B cell (primary cell): ENCODE results near the gene SHD. TPM values are rescaled to one million over a fixed set of nuclear protein-coding genes. Genes with fewer than 3 reads are reported as not detected.

Experiments
- ATAC-seq: fragments of 200-7000 bp; cut with Tn5 transposase; one replicate; pipeline ENCODE4 v1.10.0; 2021; ENCODE audit warnings: low read depth, mild to moderate bottlenecking, moderate number of reproducible peaks, moderate library complexity
- CTCF ChIA-PET: fragments of 350-600 bp; sonication (Branson Sonifier 250); formaldehyde crosslinking; loops from one replicate; lab custom pipeline; 2021; ENCODE audit warnings: antibody characterized with exemption, inconsistent platforms; lab: Charles Lee
- POLR2A ChIA-PET: fragments of 350-600 bp; sonication (Branson Sonifier 250); formaldehyde crosslinking; loops from one replicate; lab custom pipeline; 2021; ENCODE audit warnings: antibody characterized with exemption; lab: Charles Lee
- DNase-seq: peaks from one replicate; pipeline ENCODE4 v3.0.0; 2013
- H2AFZ ChIP-seq: 2 replicates; pipeline ENCODE4 v1.6.1; 2012; ENCODE audit warnings: mild to moderate bottlenecking, low read depth, low read length; ENCODE audit not compliant: insufficient read depth, poor library complexity, severe bottlenecking
- H3K27ac ChIP-seq, 2 donors: 1 replicate in 1 of 2; 2 replicates in 1 of 2; pipeline ENCODE4 v1.5.1; 2012 to 2013; ENCODE audit warnings: low read length in 2 of 2, mild to moderate bottlenecking in 2 of 2, moderate library complexity in 1 of 2
- H3K27me3 ChIP-seq, 4 experiments: fragments of 200-600 bp in 1 of 4; sonication (generic) in 1 of 4; replicated peaks in 1 of 4; 1 replicate in 2 of 4; 2 replicates in 2 of 4; pipeline versions ENCODE4 v1.6.1 to v1.7.0; 2013 to 2016; ENCODE audit warnings: low read length in 3 of 4, mild to moderate bottlenecking in 2 of 4, mixed read lengths in 1 of 4, moderate library complexity in 1 of 4; ENCODE audit not compliant: insufficient read depth in 4 of 4, control insufficient read depth in 3 of 4; ENCODE audit errors: control extremely low read depth in 1 of 4
- H3K36me3 ChIP-seq, 2 experiments: replicated peaks in 1 of 2; 1 replicate in 1 of 2; 2 replicates in 1 of 2; pipeline versions ENCODE4 v1.6.1 to v1.7.1; 2013; ENCODE audit warnings: low read length in 1 of 2; ENCODE audit not compliant: insufficient read depth in 2 of 2, control insufficient read depth in 1 of 2; ENCODE audit errors: control extremely low read depth in 1 of 2, extremely low read depth in 1 of 2
- H3K4me1 ChIP-seq, 2 donors: fragments of 200-600 bp in 1 of 2; sonication (generic) in 1 of 2; 1 replicate in 1 of 2; 2 replicates in 1 of 2; pipeline versions ENCODE4 v1.5.1 to v1.6.1; 2013 to 2017; ENCODE audit warnings: low read length in 2 of 2; ENCODE audit not compliant: control insufficient read depth in 2 of 2, insufficient read depth in 2 of 2
- H3K4me2 ChIP-seq: replicated peaks from 2 replicates; pipeline ENCODE3; 2012; ENCODE audit warnings: mild to moderate bottlenecking, low read depth, low read length; ENCODE audit not compliant: poor library complexity, severe bottlenecking
- H3K4me3 ChIP-seq, 5 experiments: fragments of 200-600 bp in 1 of 5; sonication (generic) in 1 of 5; 1 replicate in 3 of 5; 2 replicates in 2 of 5; pipeline versions ENCODE4 v1.5.1 to v1.7.0; 2011 to 2016; ENCODE audit warnings: low read length in 4 of 5, mild to moderate bottlenecking in 4 of 5, low read depth in 2 of 5, control low read depth in 1 of 5, moderate library complexity in 1 of 5; ENCODE audit not compliant: insufficient read depth in 1 of 5; ENCODE audit errors: control extremely low read depth in 1 of 5, extremely low read depth in 1 of 5
- H3K79me2 ChIP-seq: fragments of 200-600 bp; sonication (generic); one replicate; pipeline ENCODE4 v1.6.0; 2016; ENCODE audit warnings: low read length; ENCODE audit not compliant: control insufficient read depth, insufficient read depth
- H3K9ac ChIP-seq: fragments of 200-600 bp; sonication (generic); 2 replicates; pipeline ENCODE4 v1.6.1; 2017; ENCODE audit warnings: mild to moderate bottlenecking, low read length, moderate library complexity
- H3K9me3 ChIP-seq, 3 donors: one replicate each; pipeline versions ENCODE4 v1.6.1 to v1.7.1; 2013; ENCODE audit warnings: low read length in 2 of 3; ENCODE audit not compliant: control insufficient read depth in 2 of 3, insufficient read depth in 1 of 3; ENCODE audit errors: control extremely low read depth in 1 of 3
- H4K20me1 ChIP-seq: 2 replicates; pipeline ENCODE4 v1.6.0; 2012; ENCODE audit warnings: mild to moderate bottlenecking, low read length; ENCODE audit not compliant: insufficient read depth, control insufficient read depth, poor library complexity, severe bottlenecking
- H3K27ac Mint-ChIP-seq: one replicate; pipeline ENCODE4 v1.8.0; 2021; ENCODE audit warnings: mixed read lengths
- H3K27me3 Mint-ChIP-seq: one replicate; pipeline ENCODE4 v1.8.0; 2021; ENCODE audit warnings: mixed read lengths
- H3K4me1 Mint-ChIP-seq: one replicate; pipeline ENCODE4 v1.8.0; 2021; ENCODE audit warnings: mixed read lengths
- H3K4me3 Mint-ChIP-seq: one replicate; pipeline ENCODE4 v1.8.0; 2021; ENCODE audit warnings: mixed read lengths
- H3K9me3 Mint-ChIP-seq: one replicate; pipeline ENCODE4 v1.8.0; 2022; ENCODE audit warnings: mixed read lengths; ENCODE audit not compliant: insufficient read depth
- CTCF ChIP-seq: fragments of 200-600 bp; IDR thresholded peaks from one replicate; pipeline ENCODE4 v1.8.0; 2022; ENCODE audit warnings: antibody characterized with exemption, mild to moderate bottlenecking
- EZH2 ChIP-seq: IDR thresholded peaks from 2 replicates; pipeline ENCODE4 v1.6.1; 2012; ENCODE audit warnings: borderline replicate concordance, low read depth, mild to moderate bottlenecking, moderate library complexity, low read length; ENCODE audit not compliant: insufficient read depth, poor library complexity, severe bottlenecking
- WGBS: methylation state at CpG from one replicate; pipeline ENCODE4 v1.1.5; 2013; ENCODE audit warnings: missing lambda C conversion rate; ENCODE audit not compliant: insufficient coverage; 5-methylcytosine and 5-hydroxymethylcytosine counted together
- intact Hi-C: fragments of 100-400 bp; cut with micrococcal nuclease; formaldehyde crosslinking; loops from one replicate; pipeline ENCODE4 v1.10.0; 2022
- polyA plus RNA-seq: library from polyadenylated mRNA; depleted of rRNA; stranded (reverse); fragments of >200 nt; gene quantifications from 2 replicates; pipeline ENCODE4 v1.2.3, GENCODE V29; 2012
- total RNA-seq, 2 donors: library from RNA; stranded (reverse); fragments of 120-200 nt in 1 of 2; gene quantifications; 1 replicate in 1 of 2; 2 replicates in 1 of 2; pipeline versions ENCODE4 v1.2.3 to v1.2.4, GENCODE V29; 2013 to 2022

SHD gene
- total and polyA plus RNA-seq, 2 donors (not counting 1 experiment from before 2014, with no cell fraction given): 0.17 TPM; not detected in 1

- DNase-seq (no peak), ATAC-seq (no peak)
- no peaks in the 10 kb centered on the region for H3K27me3 ChIP-seq
- H3K9ac ChIP-seq: no peak overlapping the region
- 100% methylated on average over 2 of the region's 6 CpGs for WGBS
- ChIA-PET POLR2A (no interaction called here), CTCF (interaction anchor here (0.8 to 1.4 kb wide), 2 partner anchors 10 to 95 kb away, joined by 3 read pairs; no protein-coding TSS in a partner anchor)
- H2AFZ ChIP-seq: no peak overlapping the region
- peaks cover 4 to 74% of the 10 kb centered on the region in 2 experiments for H3K36me3 ChIP-seq
- peaks cover 2% of the 10 kb centered on the region for H3K4me1 Mint-ChIP-seq
- peaks cover 0 to 29% (median 5%) of the 10 kb centered on the region in 3 donors for H3K9me3 ChIP-seq
- intact Hi-C loops: no loop called here
- no peak overlapping the region for H3K4me3 Mint-ChIP-seq
- H3K27ac ChIP-seq: no peak overlapping the region
- no peaks in the 10 kb centered on the region for H3K9me3 Mint-ChIP-seq
- peaks cover 17% of the 10 kb centered on the region for H4K20me1 ChIP-seq
- H3K4me2 ChIP-seq: no peak overlapping the region
- peaks cover 7% of the 10 kb centered on the region for H3K79me2 ChIP-seq
- H3K27ac Mint-ChIP-seq: no peak overlapping the region
- H3K4me3 ChIP-seq: no peak overlapping the region
- H3K27me3 Mint-ChIP-seq: no peaks in the 10 kb centered on the region
- no peaks in the 10 kb centered on the region for H3K4me1 ChIP-seq
- TF ChIP-seq EZH2 (no peak), CTCF (no peak)
These were observed 22.0 kb upstream of the SHD start for GRCh38 chr19:4257025-4257424.

- Mint-ChIP-seq H3K27me3 (no peaks in the 10 kb centered on the region), H3K4me3 (no peak overlapping the region), H3K27ac (no peak overlapping the region), H3K4me1 (peaks cover 2% of the 10 kb centered on the region), H3K9me3 (no peaks in the 10 kb centered on the region)
- H3K36me3 ChIP-seq: peaks cover 4 to 77% of the 10 kb centered on the region in 2 experiments
- ChIA-PET CTCF (interaction anchor here (0.6 kb wide), 1 partner anchor 740 kb away, joined by 3 read pairs; no protein-coding TSS in a partner anchor), POLR2A (no interaction called here)
- no peak overlapping the region for H3K4me3 ChIP-seq
- H3K27ac ChIP-seq: no peak overlapping the region
- peaks cover 7% of the 10 kb centered on the region for H3K79me2 ChIP-seq
- WGBS: over 99% methylated on average over 28 of the region's 28 CpGs
- intact Hi-C loops: no loop called here
- peaks cover 17% of the 10 kb centered on the region for H4K20me1 ChIP-seq
- H2AFZ ChIP-seq: no peak overlapping the region
- TF ChIP-seq EZH2 (no peak), CTCF (no peak)
- ATAC-seq (no peak), DNase-seq (no peak)
- H3K9me3 ChIP-seq: peaks cover 0 to 23% (median 5%) of the 10 kb centered on the region in 3 donors
- H3K4me2 ChIP-seq: no peak overlapping the region
- no peak overlapping the region for H3K9ac ChIP-seq
- H3K27me3 ChIP-seq: no peaks in the 10 kb centered on the region
- H3K4me1 ChIP-seq: no peaks in the 10 kb centered on the region
These were observed 20.9 kb upstream of the SHD start for GRCh38 chr19:4258181-4258580.
